ENCODE results near the gene MRPL18. TPM values are rescaled to one million over a fixed set of nuclear protein-coding genes. Genes with fewer than 3 reads are reported as not detected.

The MRPL18 gene
- total and polyA plus RNA-seq, 2 donors (not counting 1 experiment from before 2014, with no cell fraction given) = 80.4 to 87.1 TPM

- no peaks in the 10 kb centered on the region for H3K9me3 ChIP-seq (ENCODE audit: control insufficient read depth, insufficient read depth, low read depth, low read length)
- no peak overlapping the region for H3K4me3 ChIP-seq (replicated peaks in 1 of 4; ENCODE audit: control extremely low read depth in 1 of 4, insufficient read depth in 1 of 4, low read depth in 3 of 4, low read length in 4 of 4)
- TF ChIP-seq CTCF (conservative IDR thresholded peaks at IDR 0.05 in 1 of 2, IDR thresholded peaks at IDR 0.05 in 1 of 2; ENCODE audit: low read depth in 1 of 2, low read length in 2 of 2) (no peak), EZH2 (IDR thresholded peaks at IDR 0.05; ENCODE audit: low read length, missing control alignments) (no peak)
- no peak for DNase-seq (ENCODE audit: low read depth in 2 of 2)
- no peaks in the 10 kb centered on the region for H3K36me3 ChIP-seq (ENCODE audit: control insufficient read depth, insufficient read depth, low read length)
- peaks cover 14% of the 10 kb centered on the region for H3K27me3 ChIP-seq (ENCODE audit: control insufficient read depth, insufficient read depth, low read length)
- no peak overlapping the region for H3K4me2 ChIP-seq (ENCODE audit: extremely low read depth, insufficient read depth, low read length)
- no peaks in the 10 kb centered on the region for H3K4me1 ChIP-seq (ENCODE audit: control insufficient read depth, extremely low read depth, insufficient read depth, low read length)
- H3K9ac ChIP-seq (ENCODE audit: insufficient read depth, low read length) = no peak overlapping the region
- no peaks in the 10 kb centered on the region for H3K79me2 ChIP-seq (ENCODE audit: control insufficient read depth, insufficient read depth, low read length)
- H3K27ac ChIP-seq (ENCODE audit: insufficient read depth, low read length) = no peak overlapping the region
- no peak overlapping the region for H2AFZ ChIP-seq (ENCODE audit: low read length)
- no peaks in the 10 kb centered on the region for H4K20me1 ChIP-seq (ENCODE audit: control insufficient read depth, extremely low read depth, insufficient read depth, low read length)
Measured at GRCh38 chr6:159817951-159818739, 27.9 kb downstream of the MRPL18 start.

GRCh38 chr6:159819098-159819497 lies 28.8 kb downstream of the MRPL18 start:
- DNase-seq (ENCODE audit: low read depth in 2 of 2) = no peak
- H3K27me3 ChIP-seq (ENCODE audit: control insufficient read depth, insufficient read depth, low read length) = peaks cover 14% of the 10 kb centered on the region
- no peak overlapping the region for H2AFZ ChIP-seq (ENCODE audit: low read length)
- no peak overlapping the region for H3K9ac ChIP-seq (ENCODE audit: insufficient read depth, low read length)
- H4K20me1 ChIP-seq (ENCODE audit: control insufficient read depth, extremely low read depth, insufficient read depth, low read length) = no peaks in the 10 kb centered on the region
- H3K4me3 ChIP-seq (replicated peaks in 1 of 4; ENCODE audit: control extremely low read depth in 1 of 4, insufficient read depth in 1 of 4, low read depth in 3 of 4, low read length in 4 of 4) = no peak overlapping the region
- H3K79me2 ChIP-seq (ENCODE audit: control insufficient read depth, insufficient read depth, low read length) = no peaks in the 10 kb centered on the region
- H3K9me3 ChIP-seq (ENCODE audit: control insufficient read depth, insufficient read depth, low read depth, low read length) = no peaks in the 10 kb centered on the region
- H3K4me1 ChIP-seq (ENCODE audit: control insufficient read depth, extremely low read depth, insufficient read depth, low read length) = no peaks in the 10 kb centered on the region
- no peak overlapping the region for H3K4me2 ChIP-seq (ENCODE audit: extremely low read depth, insufficient read depth, low read length)
- H3K36me3 ChIP-seq (ENCODE audit: control insufficient read depth, insufficient read depth, low read length) = no peaks in the 10 kb centered on the region
- TF ChIP-seq EZH2 (IDR thresholded peaks at IDR 0.05; ENCODE audit: low read length, missing control alignments) (no peak), CTCF (conservative IDR thresholded peaks at IDR 0.05 in 1 of 2, IDR thresholded peaks at IDR 0.05 in 1 of 2; ENCODE audit: low read depth in 1 of 2, low read length in 2 of 2) (no peak)
- H3K27ac ChIP-seq (ENCODE audit: insufficient read depth, low read length) = no peak overlapping the region

GRCh38 chr6:159819932-159820640 lies 29.8 kb downstream of the MRPL18 start:
- H3K9me3 ChIP-seq (ENCODE audit: control insufficient read depth, insufficient read depth, low read depth, low read length) = no peaks in the 10 kb centered on the region
- TF ChIP-seq EZH2 (IDR thresholded peaks at IDR 0.05; ENCODE audit: low read length, missing control alignments) (no peak), CTCF (conservative IDR thresholded peaks at IDR 0.05 in 1 of 2, IDR thresholded peaks at IDR 0.05 in 1 of 2; ENCODE audit: low read depth in 1 of 2, low read length in 2 of 2) (no peak)
- DNase-seq (ENCODE audit: low read depth in 2 of 2) = no peak
- no peak overlapping the region for H3K4me3 ChIP-seq (replicated peaks in 1 of 4; ENCODE audit: control extremely low read depth in 1 of 4, insufficient read depth in 1 of 4, low read depth in 3 of 4, low read length in 4 of 4)
- peak overlapping the region; percentile 67 for H2AFZ ChIP-seq (ENCODE audit: low read length)
- H3K79me2 ChIP-seq (ENCODE audit: control insufficient read depth, insufficient read depth, low read length) = no peaks in the 10 kb centered on the region
- H3K4me2 ChIP-seq (ENCODE audit: extremely low read depth, insufficient read depth, low read length) = peak overlapping the region; percentile 35
- peaks cover 14% of the 10 kb centered on the region for H3K27me3 ChIP-seq (ENCODE audit: control insufficient read depth, insufficient read depth, low read length)
- no peaks in the 10 kb centered on the region for H3K4me1 ChIP-seq (ENCODE audit: control insufficient read depth, extremely low read depth, insufficient read depth, low read length)
- no peaks in the 10 kb centered on the region for H4K20me1 ChIP-seq (ENCODE audit: control insufficient read depth, extremely low read depth, insufficient read depth, low read length)
- H3K36me3 ChIP-seq (ENCODE audit: control insufficient read depth, insufficient read depth, low read length) = no peaks in the 10 kb centered on the region
- H3K27ac ChIP-seq (ENCODE audit: insufficient read depth, low read length) = no peak overlapping the region
- no peak overlapping the region for H3K9ac ChIP-seq (ENCODE audit: insufficient read depth, low read length)

All from fibroblast of lung (primary cell).